HG03139 (cell line): ENCODE data around the gene YPEL4.

Experiments used
- ATAC-seq: cut with Tn5 transposase; IDR thresholded peaks from one replicate; pipeline ENCODE4 v1.9.1; 2021; ENCODE audit not compliant: unreplicated experiment

The YPEL4 gene

GRCh38 chr11:57651408-57651807, 1.7 kb upstream of the YPEL4 start:
- no peak for ATAC-seq

- no peak for ATAC-seq
Observed at GRCh38 chr11:57650739-57651090, 1.0 kb upstream of the YPEL4 start.

GRCh38 chr11:57648801-57649735, 644 bp downstream of the YPEL4 start:
- no peak for ATAC-seq

GRCh38 chr11:57647960-57648800, 1.5 kb downstream of the YPEL4 start:
- no peak for ATAC-seq

GRCh38 chr11:57647372-57647771, 2.3 kb downstream of the YPEL4 start:
- ATAC-seq, result no peak

GRCh38 chr11:57646799-57647303, 2.9 kb downstream of the YPEL4 start:
- no peak for ATAC-seq

- no peak for ATAC-seq
Observed at GRCh38 chr11:57646194-57646798, 3.4 kb downstream of the YPEL4 start.

- ATAC-seq, result no peak
Observed at GRCh38 chr11:57645689-57646085, 4.0 kb downstream of the YPEL4 start.

GRCh38 chr11:57644748-57645688, 4.7 kb downstream of the YPEL4 start:
- no peak for ATAC-seq

- ATAC-seq, result no peak
Observed at GRCh38 chr11:57643802-57644201, 5.9 kb downstream of the YPEL4 start.

- ATAC-seq, result no peak
Observed at GRCh38 chr11:57641011-57641807, 8.5 kb downstream of the YPEL4 start.

- no peak for ATAC-seq
Observed at GRCh38 chr11:57640068-57640800, 9.5 kb downstream of the YPEL4 start.

- ATAC-seq, result no peak
Observed at GRCh38 chr11:57639321-57640067, 10.2 kb downstream of the YPEL4 start.

GRCh38 chr11:57638811-57639320, 10.8 kb downstream of the YPEL4 start:
- ATAC-seq, result no peak

GRCh38 chr11:57638005-57638781, 11.5 kb downstream of the YPEL4 start:
- no peak for ATAC-seq

GRCh38 chr11:57637626-57638004, 12.1 kb downstream of the YPEL4 start:
- ATAC-seq, result no peak

- no peak for ATAC-seq
Observed at GRCh38 chr11:57635246-57635645, 14.5 kb downstream of the YPEL4 start.
